Duodenal mucosa (tissue), 2 donors: Measurements from ENCODE around the gene SCGB3A2.

Source experiments
- H3K27ac ChIP-seq: one replicate; pipeline ENCODE4 v1.7.0; 2013; ENCODE audit warnings: low read depth, low read length
- H3K27me3 ChIP-seq, 2 donors: one replicate each; pipeline ENCODE4 v1.7.0; 2013; ENCODE audit warnings: low read length in 2 of 2, control low read depth in 1 of 2; ENCODE audit not compliant: insufficient read depth in 2 of 2, control insufficient read depth in 1 of 2
- H3K36me3 ChIP-seq, 2 donors: one replicate each; pipeline ENCODE4 v1.7.0; 2013; ENCODE audit warnings: low read length in 2 of 2, control low read depth in 1 of 2; ENCODE audit not compliant: insufficient read depth in 2 of 2, control insufficient read depth in 1 of 2
- H3K4me1 ChIP-seq, 2 donors: one replicate each; pipeline ENCODE4 v1.7.0; 2013; ENCODE audit warnings: low read length in 2 of 2, control low read depth in 1 of 2; ENCODE audit not compliant: insufficient read depth in 2 of 2, control insufficient read depth in 1 of 2
- H3K4me3 ChIP-seq, 2 donors: one replicate each; pipeline ENCODE4 v1.7.0; 2013; ENCODE audit warnings: low read length in 2 of 2, low read depth in 1 of 2
- H3K9ac ChIP-seq, 2 donors: one replicate each; pipeline ENCODE4 v1.7.0; 2013; ENCODE audit warnings: low read length in 2 of 2, low read depth in 1 of 2
- H3K9me3 ChIP-seq, 2 donors: one replicate each; pipeline ENCODE4 v1.7.0; 2013; ENCODE audit warnings: low read length in 2 of 2, control low read depth in 1 of 2; ENCODE audit not compliant: control insufficient read depth in 1 of 2

Gene SCGB3A2

GRCh38 chr5:147920420-147921030 is 42.0 kb downstream of the SCGB3A2 start:
- no peaks in the 10 kb centered on the region for H3K9me3 ChIP-seq
- no peaks in the 10 kb centered on the region for H3K4me1 ChIP-seq
- no peaks in the 10 kb centered on the region for H3K36me3 ChIP-seq
- no peaks in the 10 kb centered on the region for H3K27me3 ChIP-seq
- no peak overlapping the region for H3K4me3 ChIP-seq
- no peak overlapping the region for H3K9ac ChIP-seq
- no peak overlapping the region for H3K27ac ChIP-seq

- Histone ChIP-seq H3K9me3 (no peaks in the 10 kb centered on the region), H3K36me3 (no peaks in the 10 kb centered on the region), H3K4me3 (no peak overlapping the region), H3K4me1 (no peaks in the 10 kb centered on the region), H3K27ac (no peak overlapping the region), H3K27me3 (no peaks in the 10 kb centered on the region), H3K9ac (no peak overlapping the region)
These were observed 42.6 kb downstream of the SCGB3A2 start for GRCh38 chr5:147921136-147921535.

- Histone ChIP-seq H3K4me3 (no peak overlapping the region), H3K9ac (no peak overlapping the region), H3K9me3 (no peaks in the 10 kb centered on the region), H3K36me3 (no peaks in the 10 kb centered on the region), H3K27ac (no peak overlapping the region), H3K4me1 (no peaks in the 10 kb centered on the region), H3K27me3 (no peaks in the 10 kb centered on the region)
These were observed 46.5 kb downstream of the SCGB3A2 start for GRCh38 chr5:147925020-147925419.

GRCh38 chr5:147927901-147928300 is 49.4 kb downstream of the SCGB3A2 start:
- H3K4me1 ChIP-seq = no peaks in the 10 kb centered on the region
- H3K27ac ChIP-seq = no peak overlapping the region
- no peak overlapping the region for H3K4me3 ChIP-seq
- no peaks in the 10 kb centered on the region for H3K36me3 ChIP-seq
- no peaks in the 10 kb centered on the region for H3K27me3 ChIP-seq
- no peak overlapping the region for H3K9ac ChIP-seq
- H3K9me3 ChIP-seq = no peaks in the 10 kb centered on the region

- no peaks in the 10 kb centered on the region for H3K27me3 ChIP-seq
- H3K27ac ChIP-seq = no peak overlapping the region
- no peak overlapping the region for H3K9ac ChIP-seq
- no peak overlapping the region for H3K4me3 ChIP-seq
- no peaks in the 10 kb centered on the region for H3K4me1 ChIP-seq
- H3K36me3 ChIP-seq = no peaks in the 10 kb centered on the region
- H3K9me3 ChIP-seq = no peaks in the 10 kb centered on the region
These were observed 52.3 kb downstream of the SCGB3A2 start for GRCh38 chr5:147930769-147931168.
